MM.1S (cell line): ENCODE measurements around the gene PTPRC.

ENCODE experiments used
- DNase-seq: peaks from one replicate; pipeline ENCODE4 v3.0.0-alpha.2; 2015
- H2AFZ ChIP-seq: fragments of 300-600 bp; sonication (generic); 2 replicates; pipeline ENCODE4 v1.6.0; 2016; ENCODE audit warnings: antibody characterized with exemption, low read length
- H3F3A ChIP-seq: fragments of 300-600 bp; sonication (generic); 2 replicates; pipeline ENCODE4 v1.6.1; 2016; ENCODE audit warnings: mild to moderate bottlenecking, antibody characterized with exemption, low read length, moderate library complexity, mixed read lengths; ENCODE audit not compliant: insufficient read depth
- H3K27ac ChIP-seq: fragments of 300-600 bp; sonication (generic); 2 replicates; pipeline ENCODE4 v1.5.1; 2016; ENCODE audit warnings: mild to moderate bottlenecking, low read length
- H3K27me3 ChIP-seq: fragments of 300-600 bp; sonication (generic); replicated peaks from 2 replicates; pipeline ENCODE4 v1.6.0; 2016; ENCODE audit warnings: low read length; ENCODE audit not compliant: insufficient read depth
- H3K36me3 ChIP-seq: fragments of 300-600 bp; sonication (generic); replicated peaks from 2 replicates; pipeline ENCODE4 v1.6.1; 2016; ENCODE audit warnings: mild to moderate bottlenecking, low read length, mixed read lengths; ENCODE audit not compliant: insufficient read depth
- H3K4me1 ChIP-seq: fragments of 300-600 bp; sonication (generic); 2 replicates; pipeline ENCODE4 v1.6.1; 2016; ENCODE audit warnings: low read length, mixed read lengths
- H3K4me2 ChIP-seq: fragments of 300-600 bp; sonication (generic); 2 replicates; pipeline ENCODE4 v1.6.0; 2016; ENCODE audit warnings: low read depth, low read length
- H3K4me3 ChIP-seq: fragments of 300-600 bp; sonication (generic); 2 replicates; pipeline ENCODE4 v1.5.1; 2016; ENCODE audit warnings: low read length, mixed read lengths
- H3K79me2 ChIP-seq: fragments of 300-600 bp; sonication (generic); 2 replicates; pipeline ENCODE4 v1.6.1; 2016; ENCODE audit warnings: mixed run types, low read length, mixed read lengths
- H3K9ac ChIP-seq: fragments of 300-600 bp; sonication (generic); 2 replicates; pipeline ENCODE4 v1.6.1; 2016; ENCODE audit warnings: low read length, mixed read lengths
- H3K9me2 ChIP-seq: fragments of 300-600 bp; sonication (generic); replicated peaks from 2 replicates; pipeline ENCODE4 v1.6.1; 2016; ENCODE audit warnings: mild to moderate bottlenecking, low read length, mixed read lengths; ENCODE audit not compliant: insufficient read depth
- H3K9me3 ChIP-seq: fragments of 300-600 bp; sonication (generic); replicated peaks from 2 replicates; pipeline ENCODE4 v1.6.1; 2016; ENCODE audit warnings: mild to moderate bottlenecking, low read length, mixed read lengths; ENCODE audit not compliant: insufficient read depth
- H4K20me1 ChIP-seq: fragments of 300-600 bp; sonication (generic); 2 replicates; pipeline ENCODE4 v1.6.1; 2016; ENCODE audit warnings: mild to moderate bottlenecking, low read length, moderate library complexity, mixed read lengths; ENCODE audit not compliant: insufficient read depth
- CTCF ChIP-seq: fragments of 300-600 bp; sonication (generic); IDR thresholded peaks from 2 replicates; pipeline ENCODE4 v1.5.1; 2016; ENCODE audit warnings: antibody characterized with exemption, low read length, mixed read lengths
- EZH2 ChIP-seq: fragments of 300-600 bp; sonication (generic); optimal IDR thresholded peaks from 2 replicates; pipeline ENCODE3; 2017; ENCODE audit warnings: low read depth, mild to moderate bottlenecking, antibody characterized with exemption, low read length, mixed read lengths
- EZH2phosphoT487 ChIP-seq: fragments of 300-600 bp; sonication (generic); IDR thresholded peaks from 2 replicates; pipeline ENCODE4 v1.6.1; 2018; ENCODE audit warnings: antibody characterized with exemption, low read length

Gene PTPRC

GRCh38 chr1:198627436-198628066 lies 11.3 kb upstream of the PTPRC start:
- no peak overlapping the region for H3K9ac ChIP-seq
- H3K4me2 ChIP-seq: peak overlapping the region; percentile 32
- H3F3A ChIP-seq: no peaks in the 10 kb centered on the region
- H4K20me1 ChIP-seq: no peaks in the 10 kb centered on the region
- no peaks in the 10 kb centered on the region for H3K27me3 ChIP-seq
- no peak for TF ChIP-seq EZH2phosphoT487
- TF ChIP-seq CTCF: no peak
- DNase-seq: peak; percentile 16
- H3K79me2 ChIP-seq: no peaks in the 10 kb centered on the region
- no peaks in the 10 kb centered on the region for H3K9me2 ChIP-seq
- H3K4me3 ChIP-seq: no peak overlapping the region
- H2AFZ ChIP-seq: peak overlapping the region; percentile 20
- H3K27ac ChIP-seq: no peak overlapping the region
- no peaks in the 10 kb centered on the region for H3K36me3 ChIP-seq
- no peaks in the 10 kb centered on the region for H3K9me3 ChIP-seq
- 0 out of 2 replicates have a peak, but pooled peaks cover 11% of the 10 kb centered on the region for H3K4me1 ChIP-seq

GRCh38 chr1:198628067-198628455 lies 10.8 kb upstream of the PTPRC start:
- no peaks in the 10 kb centered on the region for H3K79me2 ChIP-seq
- H3K9me2 ChIP-seq: no peaks in the 10 kb centered on the region
- TF ChIP-seq CTCF (no peak), EZH2 (no peak), EZH2phosphoT487 (no peak)
- H3K9ac ChIP-seq: no peak overlapping the region
- peak overlapping the region; percentile 20 for H2AFZ ChIP-seq
- no peak for DNase-seq
- H3K27me3 ChIP-seq: no peaks in the 10 kb centered on the region
- H3K36me3 ChIP-seq: no peaks in the 10 kb centered on the region
- no peaks in the 10 kb centered on the region for H3K9me3 ChIP-seq
- no peaks in the 10 kb centered on the region for H4K20me1 ChIP-seq
- no peak overlapping the region for H3K27ac ChIP-seq
- 0 out of 2 replicates have a peak, but pooled peaks cover 11% of the 10 kb centered on the region for H3K4me1 ChIP-seq
- peak overlapping the region; percentile 32; the same call in 1 of the 2 replicates for H3K4me2 ChIP-seq
- H3K4me3 ChIP-seq: no peak overlapping the region
- H3F3A ChIP-seq: no peaks in the 10 kb centered on the region

GRCh38 chr1:198629610-198630009 lies 9.2 kb upstream of the PTPRC start:
- no peaks in the 10 kb centered on the region for H3K9me2 ChIP-seq
- no peak overlapping the region for H3K4me3 ChIP-seq
- H3K36me3 ChIP-seq: no peaks in the 10 kb centered on the region
- H3K4me1 ChIP-seq: 0 out of 2 replicates have a peak, but pooled peaks cover 11% of the 10 kb centered on the region
- no peaks in the 10 kb centered on the region for H4K20me1 ChIP-seq
- no peak for DNase-seq
- no peaks in the 10 kb centered on the region for H3K27me3 ChIP-seq
- H3K4me2 ChIP-seq: no peak overlapping the region
- no peaks in the 10 kb centered on the region for H3K79me2 ChIP-seq
- no peaks in the 10 kb centered on the region for H3F3A ChIP-seq
- H3K9me3 ChIP-seq: no peaks in the 10 kb centered on the region
- TF ChIP-seq EZH2 (no peak), EZH2phosphoT487 (no peak), CTCF (no peak)
- no peak overlapping the region for H3K9ac ChIP-seq
- H3K27ac ChIP-seq: no peak overlapping the region
- no peak overlapping the region for H2AFZ ChIP-seq
